HFF-Myc (cell line): ENCODE measurements around the gene TNS1.

Experiments used
- DNase-seq: peaks from one replicate; pipeline ENCODE4 v3.0.0-alpha.2; 2011; ENCODE audit warnings: low read depth; ENCODE audit errors: extremely low read depth
- H3K4me3 ChIP-seq: replicated peaks from 2 replicates; pipeline ENCODE4 v1.5.1; 2011; ENCODE audit warnings: low read depth, mild to moderate bottlenecking, control low read depth, low read length
- TF ChIP-seq, protein P1 (sequence below): IDR thresholded peaks from 2 replicates; pipeline ENCODE4 v1.5.1; 2012; ENCODE audit warnings: mild to moderate bottlenecking, low read depth, low read length, control low read depth; ENCODE audit errors: missing control alignments

Gene TNS1

DNA sequence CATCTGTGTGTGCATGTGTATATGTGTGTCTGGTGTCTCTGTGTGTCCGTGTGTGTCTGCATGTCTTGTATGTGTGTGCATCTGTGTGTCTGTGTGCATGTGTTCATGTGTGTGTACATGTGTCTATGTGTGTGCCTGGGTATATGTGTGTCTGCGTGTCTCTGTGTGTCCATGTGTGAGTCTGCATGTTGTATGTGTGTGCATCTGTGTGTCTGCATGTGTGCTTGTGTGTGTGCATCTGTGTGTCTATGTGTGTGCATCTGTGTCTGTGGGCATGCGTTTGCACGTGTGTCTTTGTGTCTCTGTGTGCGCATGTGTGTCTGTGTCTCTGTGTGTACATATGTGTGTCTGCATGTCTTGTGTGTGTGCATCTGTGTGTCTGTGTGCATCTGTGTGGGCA, 207.7 kb downstream of the TNS1 start:
- DNase-seq, result no peak
- no peak overlapping the region for H3K4me3 ChIP-seq
- TF ChIP-seq, protein P1, sequence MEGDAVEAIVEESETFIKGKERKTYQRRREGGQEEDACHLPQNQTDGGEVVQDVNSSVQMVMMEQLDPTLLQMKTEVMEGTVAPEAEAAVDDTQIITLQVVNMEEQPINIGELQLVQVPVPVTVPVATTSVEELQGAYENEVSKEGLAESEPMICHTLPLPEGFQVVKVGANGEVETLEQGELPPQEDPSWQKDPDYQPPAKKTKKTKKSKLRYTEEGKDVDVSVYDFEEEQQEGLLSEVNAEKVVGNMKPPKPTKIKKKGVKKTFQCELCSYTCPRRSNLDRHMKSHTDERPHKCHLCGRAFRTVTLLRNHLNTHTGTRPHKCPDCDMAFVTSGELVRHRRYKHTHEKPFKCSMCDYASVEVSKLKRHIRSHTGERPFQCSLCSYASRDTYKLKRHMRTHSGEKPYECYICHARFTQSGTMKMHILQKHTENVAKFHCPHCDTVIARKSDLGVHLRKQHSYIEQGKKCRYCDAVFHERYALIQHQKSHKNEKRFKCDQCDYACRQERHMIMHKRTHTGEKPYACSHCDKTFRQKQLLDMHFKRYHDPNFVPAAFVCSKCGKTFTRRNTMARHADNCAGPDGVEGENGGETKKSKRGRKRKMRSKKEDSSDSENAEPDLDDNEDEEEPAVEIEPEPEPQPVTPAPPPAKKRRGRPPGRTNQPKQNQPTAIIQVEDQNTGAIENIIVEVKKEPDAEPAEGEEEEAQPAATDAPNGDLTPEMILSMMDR, result no peak

DNA sequence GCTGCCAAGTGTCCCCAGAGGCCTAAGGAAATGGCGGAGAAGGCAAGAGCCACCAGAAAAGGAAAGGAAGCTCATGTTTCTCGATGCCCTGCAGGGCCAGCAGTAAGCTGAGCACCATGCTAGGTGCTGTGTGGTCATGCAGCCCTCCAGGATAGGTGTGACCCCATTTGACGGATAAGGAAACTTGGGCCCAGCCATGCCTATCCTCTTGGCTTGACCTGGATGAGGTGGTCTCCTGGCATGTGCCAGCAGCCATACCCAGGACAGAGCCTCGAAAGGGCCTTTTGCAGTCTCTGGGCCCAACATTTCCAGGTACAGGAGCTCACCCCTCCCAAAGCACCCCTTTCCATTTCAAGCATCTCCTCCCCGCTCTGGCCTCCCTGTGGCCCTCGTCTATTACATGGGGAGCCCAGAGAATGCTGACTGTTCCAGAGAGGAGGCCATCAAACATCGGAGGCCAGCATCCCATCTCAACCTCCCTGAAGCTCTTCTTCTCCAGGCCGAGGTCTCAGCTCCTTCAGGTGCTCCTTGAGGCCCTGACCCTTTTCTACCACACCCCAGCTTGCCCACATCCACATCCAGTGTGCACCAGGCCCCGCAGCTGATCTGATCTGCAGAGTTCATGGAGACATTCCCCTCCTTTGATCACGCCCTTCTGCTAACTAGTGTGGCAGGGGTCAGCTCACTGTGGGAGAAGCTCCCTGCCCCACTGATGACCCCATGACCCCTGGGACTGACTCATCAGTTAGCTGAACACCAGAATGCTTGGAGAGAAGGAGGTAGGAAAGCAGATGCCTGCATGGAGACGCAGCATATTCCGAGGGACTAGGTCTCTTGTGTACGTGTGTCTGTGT, 208.4 kb downstream of the TNS1 start:
- no peak for DNase-seq
- TF ChIP-seq, protein P1, result no peak
- H3K4me3 ChIP-seq, result no peak overlapping the region

GRCh38 chr2:217793566-217794132, 209.1 kb downstream of the TNS1 start:
- TF ChIP-seq, protein P1, result no peak
- DNase-seq, result no peak
- H3K4me3 ChIP-seq, result no peak overlapping the region

- no peak for DNase-seq
- TF ChIP-seq, protein P1, result no peak
- no peak overlapping the region for H3K4me3 ChIP-seq
Measured at GRCh38 chr2:217792626-217793527, 209.9 kb downstream of the TNS1 start.

DNA sequence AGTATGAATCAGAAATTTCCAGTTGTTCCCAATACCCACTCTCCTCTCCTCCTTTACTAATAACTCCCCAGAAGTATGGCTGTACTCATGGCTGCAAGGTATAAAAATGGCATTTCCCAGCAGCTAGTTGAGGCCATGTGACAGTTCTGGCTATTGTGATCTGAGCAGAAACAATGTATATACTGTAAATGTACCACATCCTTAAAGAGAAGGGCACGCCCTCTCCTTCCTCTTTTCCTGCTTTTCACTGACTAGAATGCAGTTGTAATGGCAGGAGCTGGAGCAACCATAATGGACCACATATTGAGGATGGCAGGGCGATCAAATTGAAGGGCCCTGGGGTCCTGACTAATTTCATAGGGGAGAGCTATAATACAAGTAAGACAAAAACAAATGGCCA, 211.2 kb downstream of the TNS1 start:
- no peak overlapping the region for H3K4me3 ChIP-seq
- TF ChIP-seq, protein P1, result no peak
- no peak for DNase-seq

DNA sequence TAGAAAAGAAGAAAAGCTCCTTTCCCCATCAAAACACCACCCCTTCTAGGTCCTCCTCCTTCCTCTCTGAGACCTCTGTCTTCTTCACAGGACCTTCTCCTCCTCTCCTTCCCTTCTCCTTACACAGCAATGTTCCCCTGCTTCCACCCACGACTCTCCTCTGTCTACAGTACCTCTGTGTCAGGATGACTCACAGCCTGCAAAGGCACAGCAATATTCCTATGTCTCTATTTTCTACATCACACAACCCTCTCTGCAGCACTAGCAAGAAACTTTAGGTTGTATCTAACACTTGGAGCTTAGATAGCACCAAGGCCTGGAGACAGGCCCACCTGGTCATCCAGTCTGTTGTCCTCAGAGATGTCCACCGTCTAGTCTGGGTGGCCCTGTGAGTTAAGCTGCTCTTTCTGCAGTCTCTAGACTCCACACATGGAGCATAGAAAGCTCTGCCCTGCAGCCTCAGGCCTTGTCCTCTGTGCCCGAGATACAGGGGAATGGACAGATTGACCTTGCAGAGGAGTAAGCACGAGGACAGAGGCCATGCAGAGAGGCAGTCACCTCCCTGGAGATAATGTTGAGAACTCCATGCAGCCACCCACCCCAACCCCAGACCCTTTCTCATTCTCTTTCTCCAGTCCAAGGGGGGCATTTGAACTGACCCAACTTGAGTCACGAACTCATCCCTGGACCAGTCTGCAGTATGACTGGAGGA, 212.0 kb downstream of the TNS1 start:
- no peak for DNase-seq
- TF ChIP-seq, protein P1, result no peak
- H3K4me3 ChIP-seq, result no peak overlapping the region
